ENCODE results near the gene CHST11. TPM values are rescaled to one million over a fixed set of nuclear protein-coding genes. Genes with fewer than 3 reads are reported as not detected.

Gene CHST11
- polyA plus RNA-seq, 1 donor (not counting 4 experiments of a cell fraction or from before 2014, with no cell fraction given), result 11.9 TPM

DNA sequence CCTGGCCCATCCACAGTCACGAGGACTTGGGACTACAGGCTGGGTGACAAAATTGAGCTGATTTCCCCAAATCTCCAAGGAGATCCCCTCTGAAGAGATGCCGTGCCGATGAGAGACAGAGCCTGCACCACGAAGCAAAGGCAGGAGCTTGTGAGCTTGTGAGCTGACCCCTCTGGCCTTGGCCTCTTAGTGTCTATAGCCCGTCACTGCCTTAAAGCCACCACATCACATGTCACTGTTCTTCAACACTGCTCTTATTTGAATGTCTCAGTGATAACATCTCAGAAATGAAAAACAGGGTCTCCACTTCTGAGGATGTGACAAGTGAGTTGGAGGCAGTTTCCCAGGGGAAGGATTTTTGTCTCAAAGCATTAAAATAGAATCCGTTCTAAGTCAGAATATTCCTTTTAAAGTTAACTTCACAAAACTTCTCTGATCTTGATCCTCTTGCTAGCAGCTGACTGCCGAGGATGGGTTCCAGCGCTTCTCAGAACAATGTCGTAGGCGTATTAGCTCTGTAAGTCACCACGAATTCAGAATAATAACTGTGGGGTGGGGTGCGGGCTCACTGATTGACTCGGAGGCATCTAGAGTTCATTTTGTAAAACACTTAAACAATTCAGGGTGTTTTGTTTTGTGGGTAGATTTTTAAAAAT is 37.5 kb downstream of the CHST11 start:
- Histone ChIP-seq H3K36me3 (ENCODE audit: control insufficient read depth in 2 of 2, extremely low read depth in 1 of 2, insufficient read depth in 2 of 2, low read length in 2 of 2) (no peaks in the 10 kb centered on the region), H3K79me2 (ENCODE audit: control insufficient read depth, insufficient read depth, low read length) (peaks cover 10% of the 10 kb centered on the region), H3K4me2 (ENCODE audit: control insufficient read depth, extremely low read depth, insufficient read depth, low read depth, low read length) (no peak overlapping the region), H4K20me1 (ENCODE audit: control insufficient read depth, extremely low read depth, insufficient read depth, low read length) (no peaks in the 10 kb centered on the region), H3K27ac (ENCODE audit: control insufficient read depth, insufficient read depth, low read length) (no peak overlapping the region), H3K4me3 (ENCODE audit: control insufficient read depth in 2 of 3, extremely low read depth in 1 of 3, insufficient read depth in 2 of 3, low read depth in 1 of 3, low read length in 3 of 3) (no peak overlapping the region), H3K27me3 (ENCODE audit: control insufficient read depth, extremely low read depth, insufficient read depth, low read length) (no peaks in the 10 kb centered on the region), H2AFZ (ENCODE audit: control insufficient read depth, low read length) (no peak overlapping the region), H3K4me1 (ENCODE audit: control insufficient read depth, extremely low read depth, insufficient read depth, low read length) (no peaks in the 10 kb centered on the region), H3K9me1 (ENCODE audit: control insufficient read depth, extremely low read depth, insufficient read depth, low read length) (no peaks in the 10 kb centered on the region), H3K9ac (ENCODE audit: control insufficient read depth, extremely low read depth, insufficient read depth, low read length) (no peak overlapping the region), H3K9me3 (ENCODE audit: control insufficient read depth, low read depth, low read length) (no peaks in the 10 kb centered on the region)
- TF ChIP-seq EZH2 (IDR thresholded peaks at IDR 0.05; ENCODE audit: low read length), result no peak
- TF ChIP-seq, protein P1, sequence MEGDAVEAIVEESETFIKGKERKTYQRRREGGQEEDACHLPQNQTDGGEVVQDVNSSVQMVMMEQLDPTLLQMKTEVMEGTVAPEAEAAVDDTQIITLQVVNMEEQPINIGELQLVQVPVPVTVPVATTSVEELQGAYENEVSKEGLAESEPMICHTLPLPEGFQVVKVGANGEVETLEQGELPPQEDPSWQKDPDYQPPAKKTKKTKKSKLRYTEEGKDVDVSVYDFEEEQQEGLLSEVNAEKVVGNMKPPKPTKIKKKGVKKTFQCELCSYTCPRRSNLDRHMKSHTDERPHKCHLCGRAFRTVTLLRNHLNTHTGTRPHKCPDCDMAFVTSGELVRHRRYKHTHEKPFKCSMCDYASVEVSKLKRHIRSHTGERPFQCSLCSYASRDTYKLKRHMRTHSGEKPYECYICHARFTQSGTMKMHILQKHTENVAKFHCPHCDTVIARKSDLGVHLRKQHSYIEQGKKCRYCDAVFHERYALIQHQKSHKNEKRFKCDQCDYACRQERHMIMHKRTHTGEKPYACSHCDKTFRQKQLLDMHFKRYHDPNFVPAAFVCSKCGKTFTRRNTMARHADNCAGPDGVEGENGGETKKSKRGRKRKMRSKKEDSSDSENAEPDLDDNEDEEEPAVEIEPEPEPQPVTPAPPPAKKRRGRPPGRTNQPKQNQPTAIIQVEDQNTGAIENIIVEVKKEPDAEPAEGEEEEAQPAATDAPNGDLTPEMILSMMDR (optimal IDR thresholded peaks at IDR 0.05 in 1 of 3, IDR thresholded peaks at IDR 0.05 in 1 of 3, conservative IDR thresholded peaks at IDR 0.05 in 1 of 3; ENCODE audit: extremely low read depth in 1 of 3, insufficient read depth in 2 of 3, low read length in 3 of 3), result no peak
- DNase-seq (ENCODE audit: low read depth, low spot score) (no peak), FAIRE-seq (no peak)
- dilution Hi-C loops (cut with MboI; ENCODE audit: extremely low pct_ligation_motif_present, low sequenced_read_pairs), result no loop called here

DNA sequence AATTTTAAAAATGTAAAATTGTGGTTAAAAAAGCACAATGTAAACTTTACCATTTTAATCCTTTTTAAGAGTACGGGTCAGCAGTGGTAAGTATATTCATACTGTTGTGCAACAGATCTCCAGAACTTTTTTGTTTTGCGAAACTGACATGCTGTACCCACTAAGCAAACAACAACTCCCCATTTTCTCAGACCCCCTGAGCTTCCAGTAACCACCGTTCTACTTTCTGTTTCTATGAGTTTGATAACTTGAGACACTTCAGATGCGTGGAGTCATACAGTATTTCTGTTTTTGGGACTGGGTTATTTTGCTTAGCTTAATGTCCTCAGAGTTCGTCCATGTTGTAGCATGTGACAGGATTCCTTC is 38.0 kb downstream of the CHST11 start:
- no peaks in the 10 kb centered on the region for H3K4me1 ChIP-seq (ENCODE audit: control insufficient read depth, extremely low read depth, insufficient read depth, low read length)
- no peaks in the 10 kb centered on the region for H3K36me3 ChIP-seq (ENCODE audit: control insufficient read depth in 2 of 2, extremely low read depth in 1 of 2, insufficient read depth in 2 of 2, low read length in 2 of 2)
- peaks cover 10% of the 10 kb centered on the region for H3K79me2 ChIP-seq (ENCODE audit: control insufficient read depth, insufficient read depth, low read length)
- H3K9ac ChIP-seq (ENCODE audit: control insufficient read depth, extremely low read depth, insufficient read depth, low read length), result no peak overlapping the region
- H2AFZ ChIP-seq (ENCODE audit: control insufficient read depth, low read length), result no peak overlapping the region
- no peak overlapping the region for H3K27ac ChIP-seq (ENCODE audit: control insufficient read depth, insufficient read depth, low read length)
- H3K9me1 ChIP-seq (ENCODE audit: control insufficient read depth, extremely low read depth, insufficient read depth, low read length), result no peaks in the 10 kb centered on the region
- no peaks in the 10 kb centered on the region for H3K27me3 ChIP-seq (ENCODE audit: control insufficient read depth, extremely low read depth, insufficient read depth, low read length)
- H3K9me3 ChIP-seq (ENCODE audit: control insufficient read depth, low read depth, low read length), result no peaks in the 10 kb centered on the region
- DNase-seq (ENCODE audit: low read depth, low spot score) (no peak), FAIRE-seq (no peak)
- no peaks in the 10 kb centered on the region for H4K20me1 ChIP-seq (ENCODE audit: control insufficient read depth, extremely low read depth, insufficient read depth, low read length)
- no peak for TF ChIP-seq EZH2 (IDR thresholded peaks at IDR 0.05; ENCODE audit: low read length)
- TF ChIP-seq, protein P1 (optimal IDR thresholded peaks at IDR 0.05 in 1 of 3, IDR thresholded peaks at IDR 0.05 in 1 of 3, conservative IDR thresholded peaks at IDR 0.05 in 1 of 3; ENCODE audit: extremely low read depth in 1 of 3, insufficient read depth in 2 of 3, low read length in 3 of 3), result no peak
- dilution Hi-C loops (cut with MboI; ENCODE audit: extremely low pct_ligation_motif_present, low sequenced_read_pairs), result no loop called here
- no peak overlapping the region for H3K4me2 ChIP-seq (ENCODE audit: control insufficient read depth, extremely low read depth, insufficient read depth, low read depth, low read length)
- H3K4me3 ChIP-seq (ENCODE audit: control insufficient read depth in 2 of 3, extremely low read depth in 1 of 3, insufficient read depth in 2 of 3, low read depth in 1 of 3, low read length in 3 of 3), result no peak overlapping the region
